Activated naive CD8-positive, alpha-beta T cell treated with anti-CD3 and anti-CD28 coated beads, Interleukin-2, amount 10 ng/mL, durations not matched to agents 7 days and 5 days (primary cell): ENCODE measurements around the gene NEDD4. TPM values are rescaled to one million over a fixed set of nuclear protein-coding genes. Genes with fewer than 3 reads are reported as not detected.
"Not testable (repeated sequence)": the region's sequence is repeated elsewhere in the genome, so short reads cannot be mapped to it uniquely, and the experiment has no call there.

Experiments used
- ATAC-seq: fragments of 150-1000 bp; cut with Tn5 transposase; one replicate; pipeline ENCODE4 v1.10.0; 2021; ENCODE audit warnings: low read depth, moderate library complexity
- POLR2A ChIA-PET: fragments of 350-600 bp; sonication (Branson Sonifier 250); formaldehyde crosslinking; loops from one replicate; lab custom pipeline; 2021; ENCODE audit warnings: antibody characterized with exemption; lab: Charles Lee
- DNase-seq: peaks from one replicate; pipeline ENCODE4 v3.0.0; 2021
- H3K27ac Mint-ChIP-seq: one replicate; pipeline ENCODE4 v1.8.0; 2022; ENCODE audit warnings: mild to moderate bottlenecking, mixed read lengths
- H3K27me3 Mint-ChIP-seq: one replicate; pipeline ENCODE4 v1.8.0; 2022; ENCODE audit warnings: mild to moderate bottlenecking, moderate library complexity, mixed read lengths
- H3K36me3 Mint-ChIP-seq: one replicate; pipeline ENCODE4 v1.8.0; 2021; ENCODE audit warnings: mild to moderate bottlenecking, mixed read lengths
- H3K4me1 Mint-ChIP-seq: one replicate; pipeline ENCODE4 v1.8.0; 2021; ENCODE audit warnings: mixed read lengths
- H3K4me3 Mint-ChIP-seq: one replicate; pipeline ENCODE4 v1.8.0; 2022; ENCODE audit warnings: mild to moderate bottlenecking, moderate library complexity, mixed read lengths
- H3K9me3 Mint-ChIP-seq: one replicate; pipeline ENCODE4 v1.8.0; 2021; ENCODE audit warnings: mixed read lengths
- total RNA-seq, 2 experiments: library from RNA; stranded (reverse); gene quantifications; one replicate each; pipeline ENCODE4 v1.2.3, GENCODE V29; 2021

NEDD4 gene
- total RNA-seq, 2 experiments from 2014 or later = 5.1 to 6.6 TPM

GRCh38 chr15:55884223-55884622 lies 109.2 kb downstream of the NEDD4 start:
- Mint-ChIP-seq H3K4me3 (no peak overlapping the region), H3K27ac (no peak overlapping the region), H3K9me3 (peaks cover 2% of the 10 kb centered on the region), H3K36me3 (no peaks in the 10 kb centered on the region), H3K4me1 (no peaks in the 10 kb centered on the region), H3K27me3 (peaks cover 4% of the 10 kb centered on the region)
- DNase-seq (no peak), ATAC-seq (no peak)
- POLR2A ChIA-PET = no interaction called here

- no peak for ATAC-seq
Measured at GRCh38 chr15:55879181-55879580, 114.2 kb downstream of the NEDD4 start.

GRCh38 chr15:55873024-55873720 lies 120.2 kb downstream of the NEDD4 start:
- POLR2A ChIA-PET = no interaction called here
- DNase-seq = no peak
- no peak for ATAC-seq
- Mint-ChIP-seq H3K9me3 (no peaks in the 10 kb centered on the region), H3K4me1 (no peaks in the 10 kb centered on the region), H3K27ac (no peak overlapping the region), H3K4me3 (no peak overlapping the region), H3K27me3 (peaks cover 3% of the 10 kb centered on the region), H3K36me3 (peaks cover 2% of the 10 kb centered on the region)

More at GRCh38 chr15:55879181-55879580, 114.2 kb downstream of the NEDD4 start:
- no peak for DNase-seq
- Mint-ChIP-seq H3K4me1 (no peaks in the 10 kb centered on the region), H3K9me3 (no peaks in the 10 kb centered on the region), H3K27me3 (peaks cover 3% of the 10 kb centered on the region), H3K36me3 (no peaks in the 10 kb centered on the region), H3K27ac (no peak overlapping the region), H3K4me3 (no peak overlapping the region)
- POLR2A ChIA-PET = no interaction called here

GRCh38 chr15:55872471-55872870 lies 120.9 kb downstream of the NEDD4 start:
- peaks cover 2% of the 10 kb centered on the region for H3K36me3 Mint-ChIP-seq
- H3K9me3 Mint-ChIP-seq = no peaks in the 10 kb centered on the region
- H3K4me3 Mint-ChIP-seq = no peak overlapping the region
- no peak overlapping the region for H3K27ac Mint-ChIP-seq
- no peaks in the 10 kb centered on the region for H3K4me1 Mint-ChIP-seq
- POLR2A ChIA-PET = no interaction called here
- H3K27me3 Mint-ChIP-seq = peaks cover 3% of the 10 kb centered on the region
- DNase-seq (no peak), ATAC-seq (no peak)

- no peak for DNase-seq
- Mint-ChIP-seq H3K27me3 (no peaks in the 10 kb centered on the region), H3K4me3 (no peak overlapping the region), H3K9me3 (no peaks in the 10 kb centered on the region), H3K27ac (no peak overlapping the region), H3K4me1 (no peaks in the 10 kb centered on the region), H3K36me3 (peaks cover 4% of the 10 kb centered on the region)
- ATAC-seq = no peak
- POLR2A ChIA-PET = no interaction called here
Measured at GRCh38 chr15:55869660-55870059, 123.8 kb downstream of the NEDD4 start.

- DNase-seq (no peak), ATAC-seq (no peak)
- Mint-ChIP-seq H3K27me3 (no peaks in the 10 kb centered on the region), H3K9me3 (no peaks in the 10 kb centered on the region), H3K27ac (no peak overlapping the region), H3K4me1 (no peaks in the 10 kb centered on the region), H3K4me3 (no peak overlapping the region), H3K36me3 (peaks cover 4% of the 10 kb centered on the region)
- POLR2A ChIA-PET = no interaction called here
Measured at GRCh38 chr15:55868707-55869106, 124.7 kb downstream of the NEDD4 start.

- ATAC-seq, H3K27ac Mint-ChIP-seq, H3K27me3 Mint-ChIP-seq, H3K4me1 Mint-ChIP-seq, DNase-seq, POLR2A ChIA-PET, H3K36me3 Mint-ChIP-seq, H3K4me3 Mint-ChIP-seq, H3K9me3 Mint-ChIP-seq: not testable (repeated sequence)
Measured at GRCh38 chr15:55868291-55868690, 125.1 kb downstream of the NEDD4 start.

GRCh38 chr15:55863911-55864310 lies 129.5 kb downstream of the NEDD4 start:
- Mint-ChIP-seq H3K4me1 (no peaks in the 10 kb centered on the region), H3K27ac (no peak overlapping the region), H3K36me3 (peaks cover 13% of the 10 kb centered on the region), H3K4me3 (no peak overlapping the region), H3K9me3 (no peaks in the 10 kb centered on the region), H3K27me3 (no peaks in the 10 kb centered on the region)
- ATAC-seq = no peak
- POLR2A ChIA-PET = no interaction called here
- no peak for DNase-seq

GRCh38 chr15:55861115-55861514 lies 132.3 kb downstream of the NEDD4 start:
- H3K9me3 Mint-ChIP-seq = no peaks in the 10 kb centered on the region
- no peak for ATAC-seq
- H3K4me1 Mint-ChIP-seq = no peaks in the 10 kb centered on the region
- no peak overlapping the region for H3K4me3 Mint-ChIP-seq
- H3K27ac Mint-ChIP-seq = no peak overlapping the region
- DNase-seq = no peak
- H3K27me3 Mint-ChIP-seq = no peaks in the 10 kb centered on the region
- H3K36me3 Mint-ChIP-seq = peaks cover 17% of the 10 kb centered on the region
- POLR2A ChIA-PET = no interaction called here

GRCh38 chr15:55860468-55860867 lies 132.9 kb downstream of the NEDD4 start:
- POLR2A ChIA-PET = no interaction called here
- no peak overlapping the region for H3K27ac Mint-ChIP-seq

GRCh38 chr15:55859681-55860080 lies 133.7 kb downstream of the NEDD4 start:
- POLR2A ChIA-PET = no interaction called here
- no peak for DNase-seq
- Mint-ChIP-seq H3K27me3 (no peaks in the 10 kb centered on the region), H3K4me1 (no peaks in the 10 kb centered on the region), H3K9me3 (no peaks in the 10 kb centered on the region), H3K36me3 (peaks cover 15% of the 10 kb centered on the region), H3K27ac (no peak overlapping the region), H3K4me3 (no peak overlapping the region)
- ATAC-seq = no peak

More at GRCh38 chr15:55860468-55860867, 132.9 kb downstream of the NEDD4 start:
- no peaks in the 10 kb centered on the region for H3K9me3 Mint-ChIP-seq
- no peak for DNase-seq
- no peaks in the 10 kb centered on the region for H3K27me3 Mint-ChIP-seq
- no peak overlapping the region for H3K4me3 Mint-ChIP-seq
- peaks cover 16% of the 10 kb centered on the region for H3K36me3 Mint-ChIP-seq
- no peaks in the 10 kb centered on the region for H3K4me1 Mint-ChIP-seq
- ATAC-seq = no peak

- H3K9me3 Mint-ChIP-seq = no peaks in the 10 kb centered on the region
- ATAC-seq (no peak), DNase-seq (no peak)
- H3K27me3 Mint-ChIP-seq = no peaks in the 10 kb centered on the region
- no peak overlapping the region for H3K27ac Mint-ChIP-seq
- H3K4me1 Mint-ChIP-seq = no peaks in the 10 kb centered on the region
- POLR2A ChIA-PET = no interaction called here
- peaks cover 15% of the 10 kb centered on the region for H3K36me3 Mint-ChIP-seq
- H3K4me3 Mint-ChIP-seq = no peak overlapping the region
Measured at GRCh38 chr15:55858661-55859060, 134.8 kb downstream of the NEDD4 start.

- no peak for ATAC-seq
- H3K36me3 Mint-ChIP-seq = peaks cover 15% of the 10 kb centered on the region
- no peaks in the 10 kb centered on the region for H3K4me1 Mint-ChIP-seq
- no peaks in the 10 kb centered on the region for H3K27me3 Mint-ChIP-seq
- no peak overlapping the region for H3K27ac Mint-ChIP-seq
- no peak for DNase-seq
- no peak overlapping the region for H3K4me3 Mint-ChIP-seq
- POLR2A ChIA-PET = no interaction called here
- no peaks in the 10 kb centered on the region for H3K9me3 Mint-ChIP-seq
Measured at GRCh38 chr15:55856506-55857164, 136.8 kb downstream of the NEDD4 start.

- no peaks in the 10 kb centered on the region for H3K36me3 Mint-ChIP-seq
- ATAC-seq (no peak), DNase-seq (no peak)
- no peaks in the 10 kb centered on the region for H3K4me1 Mint-ChIP-seq
- H3K27me3 Mint-ChIP-seq = no peaks in the 10 kb centered on the region
- H3K4me3 Mint-ChIP-seq = no peak overlapping the region
- H3K9me3 Mint-ChIP-seq = no peaks in the 10 kb centered on the region
- no peak overlapping the region for H3K27ac Mint-ChIP-seq
- POLR2A ChIA-PET = no interaction called here
Measured at GRCh38 chr15:55853134-55853533, 140.3 kb downstream of the NEDD4 start.
